ENCODE results near the gene ENPP6.

- TF ChIP-seq CTCF (IDR thresholded peaks at IDR 0.05) (no peak), EZH2 (IDR thresholded peaks at IDR 0.05; ENCODE audit: borderline replicate concordance, insufficient read depth, low read depth, low read length, poor library complexity, severe bottlenecking) (no peak)
These were observed 45.8 kb upstream of the ENPP6 start for GRCh38 chr4:184263461-184263860.
